Esophagus muscularis mucosa (tissue), 4 donors: ENCODE data around the gene NOXA1. TPM values are rescaled to one million over a fixed set of nuclear protein-coding genes. Genes with fewer than 3 reads are reported as not detected.

Experiments used
- DNase-seq: peaks from one replicate; pipeline ENCODE4 v3.0.0-alpha.2; 2017; ENCODE audit errors: extremely low spot score
- H3K27ac ChIP-seq, 4 donors: fragments of 200-600 bp; sonication (generic); replicated peaks in 1 of 4; 1 replicate in 3 of 4; 2 replicates in 1 of 4; pipeline ENCODE4 v1.5.1; 2016 to 2019; ENCODE audit warnings: mild to moderate bottlenecking in 1 of 4
- H3K27me3 ChIP-seq, 4 donors: fragments of 200-600 bp; sonication (generic); one replicate each; pipeline versions ENCODE4 v1.5.1 to v1.6.0; 2016 to 2019
- H3K36me3 ChIP-seq, 4 donors: fragments of 200-600 bp; sonication (generic); one replicate each; pipeline ENCODE4 v1.5.1; 2016 to 2019
- H3K4me1 ChIP-seq, 4 donors: fragments of 200-600 bp; sonication (generic); one replicate each; pipeline ENCODE4 v1.5.1; 2016 to 2019
- H3K4me3 ChIP-seq, 4 donors: fragments of 200-600 bp; sonication (generic); 1 replicate in 2 of 4; 2 replicates in 2 of 4; pipeline ENCODE4 v1.5.1; 2016 to 2019; ENCODE audit warnings: mild to moderate bottlenecking in 4 of 4, moderate library complexity in 1 of 4
- H3K9me3 ChIP-seq, 4 donors: fragments of 200-600 bp; sonication (generic); 1 replicate in 3 of 4; 2 replicates in 1 of 4; pipeline ENCODE4 v1.5.1; 2016 to 2019
- CTCF ChIP-seq, 3 experiments: fragments of 200-600 bp in 2 of 3; fragments of 450-650 bp in 1 of 3; sonication (generic) in 2 of 3; IDR thresholded peaks; one replicate each; pipeline ENCODE4 v1.5.1; 2017 to 2019; ENCODE audit warnings: antibody characterized with exemption in 3 of 3, mild to moderate bottlenecking in 2 of 3, moderate library complexity in 1 of 3
- EP300 ChIP-seq: sonication (generic); formaldehyde crosslinking; IDR thresholded peaks from one replicate; pipeline ENCODE4 v1.6.1; 2017; ENCODE audit warnings: antibody characterized with exemption
- POLR2A ChIP-seq: fragments of 450-650 bp; IDR thresholded peaks from one replicate; pipeline ENCODE4 v1.6.1; 2017; ENCODE audit warnings: antibody characterized with exemption, moderate library complexity, mild to moderate bottlenecking, low read depth
- POLR2AphosphoS5 ChIP-seq, 2 donors: sonication (generic); formaldehyde crosslinking; IDR thresholded peaks; one replicate each; pipeline ENCODE4 v1.6.1; 2017; ENCODE audit warnings: antibody characterized with exemption in 2 of 2
- WGBS: methylation state at CpG from one replicate; pipeline ENCODE4 v1.1.5; 2018; 5-methylcytosine and 5-hydroxymethylcytosine counted together
- intact Hi-C: fragments of 100-400 bp; cut with DNase I; formaldehyde crosslinking; loops from one replicate; pipeline ENCODE4 v1.15.1; 2023
- total RNA-seq, 4 donors: library from RNA; depleted of rRNA; stranded (reverse); fragments of >200 nt; gene quantifications; one replicate each; pipeline versions ENCODE4 v1.1.0 to v1.2.1, GENCODE V29; 2016

Gene NOXA1
- total RNA-seq, 4 donors from 2014 or later = 2.1 to 4.0 (median 3.0) TPM

- DNase-seq = no peak
- Histone ChIP-seq H3K4me1 (peaks cover 0 to 3% (median under 1%) of the 10 kb centered on the region in 4 donors), H3K27me3 (no peaks in the 10 kb centered on the region), H3K36me3 (peaks cover 0 to 27% (median 7%) of the 10 kb centered on the region in 4 donors), H3K27ac (no peak overlapping the region), H3K9me3 (no peaks in the 10 kb centered on the region), H3K4me3 (no peak overlapping the region)
- intact Hi-C loops = no loop called here
- TF ChIP-seq POLR2AphosphoS5 (IDR thresholded peaks at IDR 0.05) = no peak
- no peak for TF ChIP-seq POLR2A
- no peak for TF ChIP-seq EP300
- TF ChIP-seq CTCF (IDR thresholded peaks at IDR 0.05) = no peak
- WGBS = 91% methylated on average over 53 of the region's 53 CpGs
These were observed 41.4 kb upstream of the NOXA1 start for GRCh38 chr9:137381501-137382443.

GRCh38 chr9:137382444-137383080, 40.6 kb upstream of the NOXA1 start:
- no peak overlapping the region for H3K27ac ChIP-seq
- intact Hi-C loops = no loop called here
- 88% methylated on average over 8 of the region's 25 CpGs for WGBS

DNA sequence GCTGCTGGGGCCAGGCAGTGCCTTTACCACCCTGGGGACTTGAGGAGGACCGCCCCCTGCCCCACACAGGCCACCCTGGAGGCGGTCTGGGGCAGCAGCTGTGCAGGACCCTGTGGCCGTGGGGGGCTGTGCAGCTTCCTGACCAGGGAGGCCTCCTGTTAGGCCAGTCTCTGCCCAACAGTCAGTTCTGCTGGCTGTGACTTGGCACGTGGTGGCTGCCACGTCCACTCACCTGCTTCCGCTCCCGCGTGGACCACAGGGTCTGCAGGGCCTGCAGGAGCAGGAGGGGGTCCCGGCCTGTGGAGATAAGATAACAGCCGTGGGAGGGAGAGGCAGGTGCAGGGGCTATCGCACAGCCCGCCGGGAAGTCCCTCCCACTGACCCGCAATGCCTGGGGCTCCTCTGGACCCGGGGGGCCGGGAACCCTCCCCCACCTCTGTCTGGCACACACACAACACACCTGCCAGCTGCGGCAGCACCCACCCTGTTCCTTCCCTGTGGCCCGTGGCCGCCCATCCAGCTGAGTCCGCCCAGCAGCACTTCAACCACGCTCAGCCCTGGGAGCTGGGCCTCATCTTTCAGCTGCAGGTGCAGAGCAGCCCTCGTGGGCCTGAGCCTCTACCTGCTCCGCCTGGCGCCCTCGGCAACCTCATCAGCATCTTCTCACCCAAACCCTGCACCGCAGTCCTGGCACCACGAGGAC, 40.0 kb upstream of the NOXA1 start:
- 83% methylated on average over 6 of the region's 27 CpGs for WGBS

More at GRCh38 chr9:137382444-137383080, 40.6 kb upstream of the NOXA1 start:
- no peaks in the 10 kb centered on the region for H3K9me3 ChIP-seq
- TF ChIP-seq POLR2AphosphoS5 (IDR thresholded peaks at IDR 0.05) = no peak
- no peak for TF ChIP-seq POLR2A
- no peak for TF ChIP-seq CTCF (IDR thresholded peaks at IDR 0.05)
- no peak for TF ChIP-seq EP300
- H3K36me3 ChIP-seq = peaks cover 0 to 27% (median 5%) of the 10 kb centered on the region in 4 donors
- peaks cover 6 to 9% (median 7%) of the 10 kb centered on the region in 4 donors for H3K4me1 ChIP-seq
- no peaks in the 10 kb centered on the region for H3K27me3 ChIP-seq
- DNase-seq = no peak
- H3K4me3 ChIP-seq = no peak overlapping the region

More for the DNA sequence above, 40.0 kb upstream of the NOXA1 start:
- Histone ChIP-seq H3K27me3 (no peaks in the 10 kb centered on the region), H3K4me1 (peaks cover 13 to 15% (median 13%) of the 10 kb centered on the region in 4 donors), H3K36me3 (peaks cover 0 to 27% (median 7%) of the 10 kb centered on the region in 4 donors), H3K4me3 (no peak overlapping the region), H3K9me3 (no peaks in the 10 kb centered on the region), H3K27ac (no peak overlapping the region)
- no peak for DNase-seq
- intact Hi-C loops = no loop called here
- TF ChIP-seq EP300 (no peak), POLR2A (no peak), CTCF (IDR thresholded peaks at IDR 0.05) (no peak), POLR2AphosphoS5 (IDR thresholded peaks at IDR 0.05) (no peak)
